Lower leg skin (tissue), 4 donors: ENCODE data around the gene HSPB6. TPM values are rescaled to one million over a fixed set of nuclear protein-coding genes. Genes with fewer than 3 reads are reported as not detected.
"Not testable (repeated sequence)": the region's sequence is repeated elsewhere in the genome, so short reads cannot be mapped to it uniquely, and the experiment has no call there.

Experiments
- DNase-seq, 2 donors: peaks; one replicate each; pipeline ENCODE4 v3.0.0-alpha.2; 2019; ENCODE audit warnings: low spot score in 2 of 2
- H3K4me3 ChIP-seq: fragments of 200-600 bp; sonication (generic); 2 replicates; pipeline ENCODE4 v1.5.1; 2017; ENCODE audit warnings: mild to moderate bottlenecking, low read depth; ENCODE audit not compliant: poor library complexity, severe bottlenecking
- CTCF ChIP-seq, 3 donors: fragments of 450-650 bp; IDR thresholded peaks; one replicate each; pipeline ENCODE4 v1.5.1; 2016; ENCODE audit warnings: antibody characterized with exemption in 3 of 3, mild to moderate bottlenecking in 3 of 3, moderate library complexity in 2 of 3
- POLR2A ChIP-seq, 2 donors: fragments of 450-650 bp; IDR thresholded peaks; one replicate each; pipeline ENCODE4 v1.6.1; 2016 to 2017; ENCODE audit warnings: antibody characterized with exemption in 2 of 2, mild to moderate bottlenecking in 1 of 2, moderate library complexity in 1 of 2
- WGBS, 2 donors: methylation state at CpG; one replicate each; pipeline ENCODE4 v1.1.5; 2018; 5-methylcytosine and 5-hydroxymethylcytosine counted together
- intact Hi-C: fragments of 100-400 bp; cut with DNase I; formaldehyde crosslinking; loops from one replicate; pipeline ENCODE4 v1.15.0; 2023; ENCODE audit warnings: low total_unique reads
- total RNA-seq, 4 donors: library from RNA; depleted of rRNA; stranded (reverse); fragments of >200 nt; gene quantifications; one replicate each; pipeline ENCODE4 v1.1.0, GENCODE V29; 2016

HSPB6 gene
- total RNA-seq, 4 donors from 2014 or later, result 2.5 to 9.4 (median 3.9) TPM

GRCh38 chr19:35773020-35773806, 16.4 kb upstream of the HSPB6 start:
- WGBS, 2 donors, result 58 to 66% methylated on average over 9 of the region's 9 CpGs
- DNase-seq, result no peak
- no peak overlapping the region for H3K4me3 ChIP-seq
- intact Hi-C loops, result no loop called here
- TF ChIP-seq CTCF (IDR thresholded peaks at IDR 0.05) (no peak), POLR2A (IDR thresholded peaks at IDR 0.05) (no peak)

GRCh38 chr19:35772362-35772761, 15.5 kb upstream of the HSPB6 start:
- H3K4me3 ChIP-seq, intact Hi-C loops, DNase-seq: not testable (repeated sequence)
- WGBS, 2 donors, result 85 to 96% methylated on average over 5 of the region's 5 CpGs

GRCh38 chr19:35768082-35768421, 11.2 kb upstream of the HSPB6 start:
- 71 to 82% methylated on average over 15 of the region's 15 CpGs for WGBS, 2 donors
- H3K4me3 ChIP-seq, result no peak overlapping the region
- TF ChIP-seq CTCF (IDR thresholded peaks at IDR 0.05) (no peak), POLR2A (IDR thresholded peaks at IDR 0.05) (no peak)
- intact Hi-C loops, result no loop called here
- no peak for DNase-seq

- intact Hi-C loops, result no loop called here
- no peak overlapping the region for H3K4me3 ChIP-seq
- no peak for DNase-seq
- TF ChIP-seq CTCF (IDR thresholded peaks at IDR 0.05) (no peak), POLR2A (IDR thresholded peaks at IDR 0.05) (no peak)
- WGBS, 2 donors, result 75 to 79% methylated on average over 20 to 26 of the region's 34 CpGs
Observed at GRCh38 chr19:35767288-35768081, 10.7 kb upstream of the HSPB6 start.

GRCh38 chr19:35766571-35767104, 9.8 kb upstream of the HSPB6 start:
- no peak overlapping the region for H3K4me3 ChIP-seq
- intact Hi-C loops, result no loop called here
- 80 to 89% methylated on average over 11 of the region's 11 CpGs for WGBS, 2 donors
- DNase-seq, result no peak
- no peak for TF ChIP-seq POLR2A (IDR thresholded peaks at IDR 0.05)
- no peak for TF ChIP-seq CTCF (IDR thresholded peaks at IDR 0.05)
